Measurements from ENCODE around the gene FBXL4.

DNA sequence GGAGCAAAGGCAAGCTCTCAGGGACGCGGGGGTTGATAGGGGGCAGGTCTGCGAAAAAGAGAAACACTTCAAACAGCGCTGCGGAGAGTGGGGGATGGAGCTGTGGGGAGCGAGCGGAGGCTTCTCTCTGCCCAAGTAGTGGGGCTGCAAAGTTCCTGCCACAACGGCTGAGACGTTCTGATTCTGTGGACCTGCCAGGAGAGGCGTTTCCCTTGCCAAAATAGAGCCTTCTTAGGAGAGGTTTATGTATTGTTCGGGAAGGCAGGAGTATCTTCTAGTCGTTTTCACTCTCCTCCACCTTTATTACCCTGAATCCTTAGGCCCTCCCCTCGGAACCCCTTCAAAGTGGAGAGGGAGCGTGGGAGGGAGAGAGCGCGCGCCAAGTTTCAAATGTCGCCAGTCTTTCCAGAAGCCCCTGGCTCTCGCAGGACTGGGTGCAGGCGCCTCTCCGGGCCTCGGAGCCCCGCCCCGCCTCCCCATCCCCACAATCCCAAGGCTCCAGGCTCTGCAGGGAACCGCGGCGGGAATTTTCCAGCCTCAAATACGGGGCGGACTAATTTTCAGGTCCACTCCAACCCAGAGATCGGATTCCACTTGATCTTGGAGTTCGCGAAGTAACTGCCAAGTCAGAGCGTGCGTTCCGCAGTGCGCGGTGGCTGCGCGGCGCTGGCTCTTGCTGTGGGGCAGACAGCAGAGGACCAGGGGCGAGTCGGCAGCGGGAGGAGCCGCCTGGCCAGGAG, 123.4 kb downstream of the FBXL4 start:
- TF ChIP-seq, protein P1, sequence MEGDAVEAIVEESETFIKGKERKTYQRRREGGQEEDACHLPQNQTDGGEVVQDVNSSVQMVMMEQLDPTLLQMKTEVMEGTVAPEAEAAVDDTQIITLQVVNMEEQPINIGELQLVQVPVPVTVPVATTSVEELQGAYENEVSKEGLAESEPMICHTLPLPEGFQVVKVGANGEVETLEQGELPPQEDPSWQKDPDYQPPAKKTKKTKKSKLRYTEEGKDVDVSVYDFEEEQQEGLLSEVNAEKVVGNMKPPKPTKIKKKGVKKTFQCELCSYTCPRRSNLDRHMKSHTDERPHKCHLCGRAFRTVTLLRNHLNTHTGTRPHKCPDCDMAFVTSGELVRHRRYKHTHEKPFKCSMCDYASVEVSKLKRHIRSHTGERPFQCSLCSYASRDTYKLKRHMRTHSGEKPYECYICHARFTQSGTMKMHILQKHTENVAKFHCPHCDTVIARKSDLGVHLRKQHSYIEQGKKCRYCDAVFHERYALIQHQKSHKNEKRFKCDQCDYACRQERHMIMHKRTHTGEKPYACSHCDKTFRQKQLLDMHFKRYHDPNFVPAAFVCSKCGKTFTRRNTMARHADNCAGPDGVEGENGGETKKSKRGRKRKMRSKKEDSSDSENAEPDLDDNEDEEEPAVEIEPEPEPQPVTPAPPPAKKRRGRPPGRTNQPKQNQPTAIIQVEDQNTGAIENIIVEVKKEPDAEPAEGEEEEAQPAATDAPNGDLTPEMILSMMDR (IDR thresholded peaks at IDR 0.05; ENCODE audit: low read depth, low read length), result no peak
- TF ChIP-seq MYC (IDR thresholded peaks at IDR 0.05; ENCODE audit: low read depth, low read length) (no peak), POLR2A (IDR thresholded peaks at IDR 0.05; ENCODE audit: extremely low read depth, insufficient read length) (no peak)
- TF ChIP-seq, protein P2, sequence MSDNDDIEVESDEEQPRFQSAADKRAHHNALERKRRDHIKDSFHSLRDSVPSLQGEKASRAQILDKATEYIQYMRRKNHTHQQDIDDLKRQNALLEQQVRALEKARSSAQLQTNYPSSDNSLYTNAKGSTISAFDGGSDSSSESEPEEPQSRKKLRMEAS (IDR thresholded peaks at IDR 0.05; ENCODE audit: low read depth, low read length), result no peak

All from NB4 (cell line).